Endothelial cell of umbilical vein (primary cell): ENCODE measurements around the gene SEZ6. TPM values are rescaled to one million over a fixed set of nuclear protein-coding genes. Genes with fewer than 3 reads are reported as not detected.
A peak's percentile ranks its signal among the peaks of the same experiment; 100 is the strongest.

Experiments used
- BruUV-seq: library from RNA; stranded (reverse); fragments of 400-500 nt; replicated peaks from 2 replicates; lab custom pipeline; 2021; lab: Mats Ljungman, UMichigan
- CTCF ChIA-PET: fragments of 300-600, 350-600 bp; sonication (Branson Sonifier 250); formaldehyde crosslinking; loops from one replicate; lab custom pipeline; 2021; ENCODE audit warnings: antibody characterized with exemption, inconsistent platforms; lab: Charles Lee
- POLR2A ChIA-PET: fragments of 300-600, 350-600 bp; sonication (Branson Sonifier 250); formaldehyde crosslinking; loops from one replicate; lab custom pipeline; 2021; ENCODE audit warnings: antibody characterized with exemption, inconsistent platforms; lab: Charles Lee
- DNase-seq: peaks from one replicate; pipeline ENCODE4 v3.0.0-alpha.2; 2011; ENCODE audit warnings: low read depth, low spot score
- FAIRE-seq: peaks from 2 replicates; lab custom pipeline; 2011; peaks lifted over from hg19 to GRCh38; lab: Jason Lieb, UNC
- H2AFZ ChIP-seq: 2 replicates; pipeline ENCODE4 v1.6.0; 2012; ENCODE audit warnings: low read depth, low read length, control low read depth, inconsistent platforms
- H3K27ac ChIP-seq: 2 replicates; pipeline ENCODE4 v1.5.1; 2011; ENCODE audit warnings: low read depth, mild to moderate bottlenecking, control low read depth, low read length, moderate library complexity; ENCODE audit not compliant: insufficient read depth
- H3K27me3 ChIP-seq, 2 experiments: 2 replicates each; pipeline versions ENCODE4 v1.6.0 to v1.6.1; 2011; ENCODE audit warnings: low read length in 2 of 2, mixed read lengths in 1 of 2; ENCODE audit not compliant: control insufficient read depth in 2 of 2, insufficient read depth in 2 of 2
- H3K36me3 ChIP-seq, 2 experiments: 2 replicates in 1 of 2; 3 replicates in 1 of 2; pipeline ENCODE4 v1.5.1; 2011; ENCODE audit warnings: low read length in 2 of 2, mild to moderate bottlenecking in 1 of 2, moderate library complexity in 1 of 2; ENCODE audit not compliant: control insufficient read depth in 2 of 2, insufficient read depth in 2 of 2; ENCODE audit errors: extremely low read depth in 1 of 2
- H3K4me1 ChIP-seq: 3 replicates; pipeline ENCODE4 v1.5.1; 2011; ENCODE audit warnings: mild to moderate bottlenecking, low read length; ENCODE audit not compliant: control insufficient read depth, insufficient read depth; ENCODE audit errors: extremely low read depth
- H3K4me2 ChIP-seq: 2 replicates; pipeline ENCODE4 v1.6.1; 2011; ENCODE audit warnings: low read length, control low read depth, mixed read lengths; ENCODE audit not compliant: insufficient read depth
- H3K4me3 ChIP-seq, 3 experiments: fragments of 200-600 bp in 1 of 3; sonication (generic), shearing (Covaris generic) in 1 of 3; replicated peaks in 1 of 3; 2 replicates each; pipeline ENCODE4 v1.5.1; 2011 to 2016; ENCODE audit warnings: control low read depth in 3 of 3, low read length in 3 of 3, mild to moderate bottlenecking in 2 of 3, inconsistent platforms in 1 of 3, low read depth in 1 of 3, moderate library complexity in 1 of 3; ENCODE audit not compliant: insufficient read depth in 1 of 3
- H3K79me2 ChIP-seq: 2 replicates; pipeline ENCODE4 v1.6.0; 2012; ENCODE audit warnings: low read length, inconsistent platforms; ENCODE audit not compliant: control insufficient read depth, insufficient read depth
- H3K9ac ChIP-seq: replicated peaks from 2 replicates; pipeline ENCODE3; 2011; ENCODE audit warnings: low read length, control low read depth; ENCODE audit not compliant: insufficient read depth; ENCODE audit errors: extremely low read depth
- H3K9me1 ChIP-seq: replicated peaks from 3 replicates; pipeline ENCODE4 v1.6.0; 2011; ENCODE audit warnings: mild to moderate bottlenecking, low read length; ENCODE audit not compliant: control insufficient read depth, insufficient read depth; ENCODE audit errors: extremely low read depth
- H3K9me3 ChIP-seq: replicated peaks from 2 replicates; pipeline ENCODE4 v1.5.1; 2012; ENCODE audit warnings: low read length, inconsistent platforms; ENCODE audit not compliant: control insufficient read depth, insufficient read depth
- H4K20me1 ChIP-seq: replicated peaks from 2 replicates; pipeline ENCODE3; 2011; ENCODE audit warnings: mild to moderate bottlenecking, low read length; ENCODE audit not compliant: control insufficient read depth, insufficient read depth; ENCODE audit errors: extremely low read depth
- EZH2 ChIP-seq: IDR thresholded peaks from 2 replicates; pipeline ENCODE4 v1.6.1; 2012; ENCODE audit warnings: borderline replicate concordance, low read depth, mild to moderate bottlenecking, moderate library complexity, low read length, inconsistent platforms; ENCODE audit not compliant: severe bottlenecking
- FOS ChIP-seq: IDR thresholded peaks from 2 replicates; pipeline ENCODE4 v1.6.1; 2011; ENCODE audit warnings: mild to moderate bottlenecking, low read length, moderate library complexity, borderline replicate concordance; ENCODE audit not compliant: insufficient read depth
- GATA2 ChIP-seq: IDR thresholded peaks from 2 replicates; pipeline ENCODE4 v1.7.0; 2011; ENCODE audit warnings: low read depth, mild to moderate bottlenecking, moderate library complexity, mixed read lengths, low read length; ENCODE audit not compliant: insufficient read length, insufficient read depth
- JUN ChIP-seq: IDR thresholded peaks from 2 replicates; pipeline ENCODE4 v1.6.1; 2011; ENCODE audit warnings: borderline replicate concordance, low read depth; ENCODE audit not compliant: insufficient read length, insufficient read depth
- MYC ChIP-seq: IDR thresholded peaks from one replicate; pipeline ENCODE4 v1.6.1; 2011; ENCODE audit warnings: mild to moderate bottlenecking, low read depth, low read length
- POLR2A ChIP-seq: IDR thresholded peaks from 2 replicates; pipeline ENCODE4 v1.6.1; 2012; ENCODE audit warnings: low read depth, mild to moderate bottlenecking, control low read depth, low read length
- POLR2AphosphoS5 ChIP-seq: IDR thresholded peaks from 2 replicates; pipeline ENCODE4 v1.6.1; 2012; ENCODE audit warnings: low read depth, mild to moderate bottlenecking, control low read depth, low read length, moderate library complexity; ENCODE audit not compliant: insufficient read depth
- dilution Hi-C: fragments of 300-500 bp; cut with MboI; formaldehyde crosslinking; loops from one replicate; pipeline ENCODE4 v1.15.0; 2019; ENCODE audit warnings: low sequenced_read_pairs; ENCODE audit not compliant: extremely low pct_ligation_motif_present
- intact Hi-C: fragments of 100-400 bp; cut with micrococcal nuclease; formaldehyde crosslinking; loops from one replicate; pipeline ENCODE4 v1.10.0; 2022
- polyA plus RNA-seq, 4 experiments: library from polyadenylated mRNA; depleted of rRNA in 3 of 4; stranded (reverse) in 3 of 4; unstranded in 1 of 4; fragments of >200 nt; gene quantifications; 2 replicates each; pipeline versions ENCODE4 v1.2.1 to v1.2.3, GENCODE V29; 2011 to 2012; ENCODE audit warnings: missing spikeins in 1 of 4
- total RNA-seq: library from RNA; stranded (reverse); gene quantifications from 2 replicates; pipeline ENCODE4 v1.2.3, GENCODE V29; 2021
- TF ChIP-seq, protein P1 (sequence below): IDR thresholded peaks from 2 replicates; pipeline ENCODE4 v1.6.1; 2011; ENCODE audit not compliant: insufficient read depth, insufficient read length
- TF ChIP-seq, protein P2 (sequence below), 2 donors: IDR thresholded peaks; 1 replicate in 1 of 2; 2 replicates in 1 of 2; pipeline ENCODE4 v1.5.1; 2011; ENCODE audit warnings: low read length in 2 of 2, mild to moderate bottlenecking in 2 of 2, moderate library complexity in 2 of 2, control low read depth in 1 of 2, inconsistent platforms in 1 of 2, low read depth in 1 of 2; ENCODE audit not compliant: insufficient read depth in 1 of 2; ENCODE audit errors: extremely low read depth in 1 of 2

SEZ6 gene
- total and polyA plus RNA-seq, 2 donors (not counting 3 experiments of a cell fraction or from before 2014, with no cell fraction given) = not detected

DNA sequence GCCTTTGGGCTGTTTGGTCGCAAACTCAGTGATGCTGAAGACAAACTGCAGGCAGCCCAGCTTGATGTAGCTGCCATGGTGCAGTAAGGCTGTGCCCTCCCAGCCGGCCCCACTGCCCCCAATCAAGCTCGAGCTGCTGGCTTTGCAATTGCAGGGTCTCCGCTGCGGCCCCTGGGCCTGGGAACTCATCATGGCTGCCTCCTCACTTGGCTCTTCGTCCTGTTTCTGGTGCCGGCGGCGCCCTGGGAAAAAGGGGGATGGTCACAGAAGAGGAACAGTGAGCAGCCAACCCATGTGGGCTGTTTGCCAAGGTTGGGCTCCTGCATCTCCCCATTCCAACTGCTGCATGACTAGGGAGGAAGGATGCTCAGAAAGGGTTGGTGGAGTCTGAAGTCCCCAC is 99.6 kb downstream of the SEZ6 start:
- Histone ChIP-seq H3K79me2 (no peaks in the 10 kb centered on the region), H3K4me2 (no peak overlapping the region), H3K9ac (no peak overlapping the region), H3K9me3 (no peaks in the 10 kb centered on the region), H3K36me3 (peaks cover 19 to 38% of the 10 kb centered on the region in 2 experiments), H4K20me1 (no peaks in the 10 kb centered on the region), H3K9me1 (no peaks in the 10 kb centered on the region), H3K27ac (no peak overlapping the region), H3K27me3 (no peaks in the 10 kb centered on the region), H3K4me1 (peaks cover 18% of the 10 kb centered on the region), H2AFZ (no peak overlapping the region), H3K4me3 (no peak overlapping the region)
- FAIRE-seq (no peak), DNase-seq (no peak)
- ChIA-PET POLR2A (no interaction called here), CTCF (interaction anchor here (0.9 to 7.3 kb wide), 6 partner anchors 10 to 211 kb away, joined by 3 to 62 read pairs (median 10); partner anchors contain the start of genes FLOT2 and PHF12)
- dilution Hi-C loops = no loop called here
- TF ChIP-seq JUN (no peak), POLR2A (no peak), MYC (no peak), POLR2AphosphoS5 (no peak), EZH2 (no peak), FOS (no peak), GATA2 (no peak)
- TF ChIP-seq, protein P1, sequence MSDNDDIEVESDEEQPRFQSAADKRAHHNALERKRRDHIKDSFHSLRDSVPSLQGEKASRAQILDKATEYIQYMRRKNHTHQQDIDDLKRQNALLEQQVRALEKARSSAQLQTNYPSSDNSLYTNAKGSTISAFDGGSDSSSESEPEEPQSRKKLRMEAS = no peak
- TF ChIP-seq, protein P2, sequence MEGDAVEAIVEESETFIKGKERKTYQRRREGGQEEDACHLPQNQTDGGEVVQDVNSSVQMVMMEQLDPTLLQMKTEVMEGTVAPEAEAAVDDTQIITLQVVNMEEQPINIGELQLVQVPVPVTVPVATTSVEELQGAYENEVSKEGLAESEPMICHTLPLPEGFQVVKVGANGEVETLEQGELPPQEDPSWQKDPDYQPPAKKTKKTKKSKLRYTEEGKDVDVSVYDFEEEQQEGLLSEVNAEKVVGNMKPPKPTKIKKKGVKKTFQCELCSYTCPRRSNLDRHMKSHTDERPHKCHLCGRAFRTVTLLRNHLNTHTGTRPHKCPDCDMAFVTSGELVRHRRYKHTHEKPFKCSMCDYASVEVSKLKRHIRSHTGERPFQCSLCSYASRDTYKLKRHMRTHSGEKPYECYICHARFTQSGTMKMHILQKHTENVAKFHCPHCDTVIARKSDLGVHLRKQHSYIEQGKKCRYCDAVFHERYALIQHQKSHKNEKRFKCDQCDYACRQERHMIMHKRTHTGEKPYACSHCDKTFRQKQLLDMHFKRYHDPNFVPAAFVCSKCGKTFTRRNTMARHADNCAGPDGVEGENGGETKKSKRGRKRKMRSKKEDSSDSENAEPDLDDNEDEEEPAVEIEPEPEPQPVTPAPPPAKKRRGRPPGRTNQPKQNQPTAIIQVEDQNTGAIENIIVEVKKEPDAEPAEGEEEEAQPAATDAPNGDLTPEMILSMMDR (IDR thresholded peaks at IDR 0.05; ENCODE audit: extremely low read depth in 1 of 2, insufficient read depth in 1 of 2, low read depth in 1 of 2, low read length in 2 of 2) = no peak
- BruUV-seq = TSS peak; percentile 16
- intact Hi-C loops = no loop called here

Other genes starting within 250 kb of the SEZ6 start
- gene FAM222B, start 163.2 kb downstream of the SEZ6 start, total RNA-seq = 30.6 and 33.7 TPM in 2 replicates
- gene FAM222B, start 163.2 kb downstream of the SEZ6 start, polyA plus RNA-seq = 20.6 and 21.1 TPM in 2 replicates
- gene ERAL1, start 151.0 kb downstream of the SEZ6 start, total RNA-seq = 50.3 and 58.0 TPM in 2 replicates
- gene ERAL1, start 151.0 kb downstream of the SEZ6 start, polyA plus RNA-seq = 86.6 and 102 TPM in 2 replicates
- 131 and 169 TPM in 2 replicates for gene FLOT2, start 108.3 kb downstream of the SEZ6 start, total RNA-seq
- gene FLOT2, start 108.3 kb downstream of the SEZ6 start, polyA plus RNA-seq = 180 and 184 TPM in 2 replicates
- 5.6 and 7.2 TPM in 2 replicates for gene DHRS13, start 103.0 kb downstream of the SEZ6 start, total RNA-seq
- 8.2 and 9.3 TPM in 2 replicates for gene DHRS13, start 103.0 kb downstream of the SEZ6 start, polyA plus RNA-seq
- gene PHF12, start 54.5 kb downstream of the SEZ6 start, total RNA-seq = 36.4 and 44.2 TPM in 2 replicates
- 24.3 and 26.6 TPM in 2 replicates for gene PHF12, start 54.5 kb downstream of the SEZ6 start, polyA plus RNA-seq
- 2.2 and 2.5 TPM in 2 replicates for gene PIPOX, start 37.1 kb upstream of the SEZ6 start, total RNA-seq
- gene PIPOX, start 37.1 kb upstream of the SEZ6 start, polyA plus RNA-seq = 0.62 and 0.81 TPM in 2 replicates
- 20.6 and 28.3 TPM in 2 replicates for gene MYO18A, start 174.4 kb upstream of the SEZ6 start, total RNA-seq
- gene MYO18A, start 174.4 kb upstream of the SEZ6 start, polyA plus RNA-seq = 3.9 and 4.5 TPM in 2 replicates
- gene CRYBA1, start 240.8 kb upstream of the SEZ6 start, total RNA-seq = not detected in 2 replicates
- not detected in 2 replicates for gene CRYBA1, start 240.8 kb upstream of the SEZ6 start, polyA plus RNA-seq